ENCODE measurements around the gene SELENOO. TPM values are rescaled to one million over a fixed set of nuclear protein-coding genes. Genes with fewer than 3 reads are reported as not detected.

Gene SELENOO
- total RNA-seq, 2 experiments from 2014 or later: 26.0 to 26.1 TPM

DNA sequence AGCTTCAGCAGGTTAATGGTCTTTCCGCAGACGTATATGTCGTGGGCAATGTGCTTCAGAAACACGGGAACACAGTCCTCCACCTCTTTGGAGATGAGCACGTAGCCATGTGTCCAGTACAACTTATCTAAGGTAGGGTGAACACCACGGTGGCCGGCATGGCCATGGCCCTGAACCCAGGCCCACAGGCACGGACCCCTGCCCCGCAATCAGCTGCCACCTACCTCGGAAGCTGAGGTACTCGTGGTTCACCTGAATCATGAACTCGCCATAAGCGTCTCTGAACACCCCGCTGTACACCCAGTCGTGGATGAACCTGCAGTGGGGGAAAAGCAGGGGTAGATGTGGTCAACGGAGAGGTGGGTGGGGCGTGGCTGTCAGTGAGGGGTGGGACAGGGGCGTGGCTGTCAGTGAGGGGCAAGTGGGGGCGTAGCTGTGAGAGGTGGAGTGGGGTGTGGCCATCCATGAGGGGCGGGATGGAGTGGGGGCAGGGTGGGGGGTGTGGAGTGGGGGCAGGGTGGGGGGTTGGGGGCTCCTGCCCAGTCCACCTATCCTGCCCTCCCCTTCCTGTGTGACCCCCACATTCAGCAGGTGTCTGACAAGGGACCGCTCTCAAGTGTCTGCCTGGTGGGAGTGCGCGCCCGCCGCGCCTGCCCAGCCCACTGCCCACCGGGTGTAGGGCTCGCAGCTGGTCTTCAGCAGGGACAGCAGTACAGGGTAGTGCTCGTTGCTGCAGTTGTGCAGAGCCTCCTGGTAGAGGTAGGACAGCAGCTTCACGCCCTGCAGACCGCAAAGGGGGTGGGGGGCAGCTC, 25.5 kb downstream of the SELENOO start:
- POLR2A ChIA-PET: no interaction called here
- no peak overlapping the region for H3K4me3 Mint-ChIP-seq
- DNase-seq (peak in 1 of 14 experiments; percentile 22), ATAC-seq (ENCODE audit: poor library complexity) (no peak)
- H3K4me1 Mint-ChIP-seq (ENCODE audit: low read depth): peaks cover 4% of the 10 kb centered on the region
- TF ChIP-seq, protein P1, sequence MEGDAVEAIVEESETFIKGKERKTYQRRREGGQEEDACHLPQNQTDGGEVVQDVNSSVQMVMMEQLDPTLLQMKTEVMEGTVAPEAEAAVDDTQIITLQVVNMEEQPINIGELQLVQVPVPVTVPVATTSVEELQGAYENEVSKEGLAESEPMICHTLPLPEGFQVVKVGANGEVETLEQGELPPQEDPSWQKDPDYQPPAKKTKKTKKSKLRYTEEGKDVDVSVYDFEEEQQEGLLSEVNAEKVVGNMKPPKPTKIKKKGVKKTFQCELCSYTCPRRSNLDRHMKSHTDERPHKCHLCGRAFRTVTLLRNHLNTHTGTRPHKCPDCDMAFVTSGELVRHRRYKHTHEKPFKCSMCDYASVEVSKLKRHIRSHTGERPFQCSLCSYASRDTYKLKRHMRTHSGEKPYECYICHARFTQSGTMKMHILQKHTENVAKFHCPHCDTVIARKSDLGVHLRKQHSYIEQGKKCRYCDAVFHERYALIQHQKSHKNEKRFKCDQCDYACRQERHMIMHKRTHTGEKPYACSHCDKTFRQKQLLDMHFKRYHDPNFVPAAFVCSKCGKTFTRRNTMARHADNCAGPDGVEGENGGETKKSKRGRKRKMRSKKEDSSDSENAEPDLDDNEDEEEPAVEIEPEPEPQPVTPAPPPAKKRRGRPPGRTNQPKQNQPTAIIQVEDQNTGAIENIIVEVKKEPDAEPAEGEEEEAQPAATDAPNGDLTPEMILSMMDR (IDR thresholded peaks at IDR 0.05): no peak
- no peaks in the 10 kb centered on the region for H3K4me1 ChIP-seq (ENCODE audit: insufficient read depth, low read length)
- CTCF ChIA-PET: no interaction called here
- peaks cover 66% of the 10 kb centered on the region for H3K36me3 ChIP-seq (ENCODE audit: insufficient read depth, low read length)
- no peak overlapping the region for H3K27ac ChIP-seq (ENCODE audit: low read depth in 1 of 2, low read length in 2 of 2)
- peaks cover 65% of the 10 kb centered on the region for H3K36me3 Mint-ChIP-seq (ENCODE audit: low read depth)
- H3K27me3 ChIP-seq (ENCODE audit: control insufficient read depth in 1 of 2, insufficient read depth in 2 of 2, low read length in 2 of 2): no peaks in the 10 kb centered on the region
- intact Hi-C loops (cut with DNase I, micrococcal nuclease): no loop called here
- no peak overlapping the region for H3K4me3 ChIP-seq (ENCODE audit: low read length)
- H3K9me3 Mint-ChIP-seq: no peaks in the 10 kb centered on the region
- H3K27me3 Mint-ChIP-seq: no peaks in the 10 kb centered on the region
- H3K9me3 ChIP-seq (ENCODE audit: control insufficient read depth in 1 of 2, insufficient read depth in 1 of 2, low read length in 2 of 2): no peaks in the 10 kb centered on the region
- H3K27ac Mint-ChIP-seq: no peak overlapping the region

DNA sequence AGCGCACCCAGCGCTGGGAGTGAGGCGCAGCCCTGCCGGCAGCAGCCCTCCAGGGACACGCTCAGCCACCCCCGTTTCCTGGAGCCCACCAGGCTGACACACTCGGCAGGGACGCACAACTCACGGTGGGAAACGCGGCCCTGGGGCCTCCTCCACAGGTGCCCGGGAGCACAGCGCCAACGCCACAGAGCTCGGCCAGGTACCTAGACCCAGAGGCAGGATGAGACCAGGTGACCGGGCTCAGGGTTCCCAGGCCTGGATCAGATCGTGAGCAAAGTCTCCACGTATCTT, 26.0 kb downstream of the SELENOO start:
- ATAC-seq (ENCODE audit: poor library complexity): no peak
- Histone ChIP-seq H3K9me3 (ENCODE audit: control insufficient read depth in 1 of 2, insufficient read depth in 1 of 2, low read length in 2 of 2) (no peaks in the 10 kb centered on the region), H3K4me3 (ENCODE audit: low read length) (no peak overlapping the region), H3K36me3 (ENCODE audit: insufficient read depth, low read length) (peaks cover 60% of the 10 kb centered on the region), H3K27me3 (ENCODE audit: control insufficient read depth in 1 of 2, insufficient read depth in 2 of 2, low read length in 2 of 2) (no peaks in the 10 kb centered on the region), H3K4me1 (ENCODE audit: insufficient read depth, low read length) (no peaks in the 10 kb centered on the region), H3K27ac (ENCODE audit: low read depth in 1 of 2, low read length in 2 of 2) (no peak overlapping the region)
- H3K27ac Mint-ChIP-seq: no peak overlapping the region
- no peaks in the 10 kb centered on the region for H3K27me3 Mint-ChIP-seq
- peaks cover 63% of the 10 kb centered on the region for H3K36me3 Mint-ChIP-seq (ENCODE audit: low read depth)
- POLR2A ChIA-PET: no interaction called here
- TF ChIP-seq, protein P1 (IDR thresholded peaks at IDR 0.05): no peak
- H3K9me3 Mint-ChIP-seq: no peaks in the 10 kb centered on the region
- H3K4me1 Mint-ChIP-seq (ENCODE audit: low read depth): peaks cover 4% of the 10 kb centered on the region
- intact Hi-C loops (cut with DNase I, micrococcal nuclease): no loop called here
- no peak for DNase-seq
- no peak overlapping the region for H3K4me3 Mint-ChIP-seq
- CTCF ChIA-PET: no interaction called here

DNA sequence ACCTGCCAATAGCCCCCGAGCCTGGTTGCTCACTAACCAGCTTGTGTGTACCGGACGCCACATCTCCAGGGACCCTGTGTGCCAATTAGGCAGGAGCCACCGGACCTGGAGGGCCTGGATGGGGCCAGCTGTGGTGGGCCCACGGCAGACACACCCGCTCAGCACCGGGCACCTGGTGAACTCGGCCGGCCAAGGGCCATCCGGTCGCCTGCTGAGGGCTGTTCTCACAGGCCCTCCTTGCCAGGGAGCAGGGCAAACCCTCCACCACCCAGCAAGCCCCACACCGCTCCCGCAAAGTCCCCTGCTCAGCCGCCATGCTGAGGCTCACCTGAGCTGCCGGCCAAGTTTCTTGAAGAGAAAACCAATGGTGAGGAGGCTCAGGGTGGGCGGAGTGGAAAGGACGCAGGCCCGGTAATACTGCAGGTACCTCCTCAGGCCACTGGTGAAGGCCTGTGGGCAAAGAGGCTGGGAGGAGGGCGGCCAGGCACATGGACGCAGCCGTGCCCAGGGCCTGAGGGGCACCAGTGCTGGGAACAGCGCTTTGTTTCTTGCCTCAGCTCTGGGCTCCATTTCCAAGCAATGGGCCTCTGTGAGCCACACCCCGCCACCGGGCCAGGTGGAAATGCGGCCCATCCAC, 26.9 kb downstream of the SELENOO start:
- Mint-ChIP-seq H3K9me3 (no peaks in the 10 kb centered on the region), H3K27me3 (no peaks in the 10 kb centered on the region), H3K4me1 (ENCODE audit: low read depth) (peaks cover 4% of the 10 kb centered on the region), H3K4me3 (no peak overlapping the region), H3K36me3 (ENCODE audit: low read depth) (peaks cover 58% of the 10 kb centered on the region), H3K27ac (no peak overlapping the region)
- ATAC-seq (ENCODE audit: poor library complexity): no peak
- peak in 1 of 14 experiments; percentile 23 for DNase-seq
- intact Hi-C loops (cut with DNase I, micrococcal nuclease): no loop called here
- Histone ChIP-seq H3K4me3 (ENCODE audit: low read length) (no peak overlapping the region), H3K36me3 (ENCODE audit: insufficient read depth, low read length) (peaks cover 52% of the 10 kb centered on the region), H3K9me3 (ENCODE audit: control insufficient read depth in 1 of 2, insufficient read depth in 1 of 2, low read length in 2 of 2) (no peaks in the 10 kb centered on the region), H3K27ac (ENCODE audit: low read depth in 1 of 2, low read length in 2 of 2) (no peak overlapping the region), H3K27me3 (ENCODE audit: control insufficient read depth in 1 of 2, insufficient read depth in 2 of 2, low read length in 2 of 2) (no peaks in the 10 kb centered on the region), H3K4me1 (ENCODE audit: insufficient read depth, low read length) (no peaks in the 10 kb centered on the region)
- TF ChIP-seq, protein P1 (IDR thresholded peaks at IDR 0.05): no peak
- ChIA-PET CTCF (no interaction called here), POLR2A (no interaction called here)
